Caco-2 (cell line): ENCODE measurements around the gene SLC35E4. TPM values are rescaled to one million over a fixed set of nuclear protein-coding genes. Genes with fewer than 3 reads are reported as not detected.

Experiments used
- BruUV-seq: library from RNA; stranded (reverse); fragments of 400-500 nt; replicated peaks from 2 replicates; lab custom pipeline; 2021; lab: Mats Ljungman, UMichigan
- CTCF ChIA-PET: fragments of 300-600 bp; sonication (Branson Sonifier 250); formaldehyde crosslinking; loops from one replicate; lab custom pipeline; 2022; ENCODE audit warnings: antibody characterized with exemption; lab: Charles Lee
- POLR2A ChIA-PET: fragments of 300-600 bp; sonication (Branson Sonifier 250); formaldehyde crosslinking; loops from one replicate; lab custom pipeline; 2022; ENCODE audit warnings: antibody characterized with exemption; lab: Charles Lee
- DNase-seq, 2 experiments: peaks; one replicate each; pipeline versions ENCODE4 v3.0.0 to v3.0.0-alpha.2; 2020 to 2022
- H3K27me3 ChIP-seq: replicated peaks from 2 replicates; pipeline ENCODE4 v1.6.0; 2011; ENCODE audit warnings: low read length; ENCODE audit not compliant: control insufficient read depth, insufficient read depth
- H3K36me3 ChIP-seq: 2 replicates; pipeline ENCODE4 v1.5.1; 2011; ENCODE audit warnings: low read length; ENCODE audit not compliant: control insufficient read depth, insufficient read depth
- H3K4me1 ChIP-seq: fragments of 250-450 bp; sonication (Bioruptor Pico); 2 replicates; pipeline ENCODE4 v1.5.1; 2020; ENCODE audit warnings: mild to moderate bottlenecking
- H3K4me3 ChIP-seq: 2 replicates; pipeline ENCODE4 v1.5.1; 2011; ENCODE audit warnings: low read depth, mild to moderate bottlenecking, control low read depth, low read length
- H3K9me3 ChIP-seq: fragments of 250-450 bp; sonication (Bioruptor Pico); 2 replicates; pipeline ENCODE4 v1.5.1; 2020; ENCODE audit warnings: mild to moderate bottlenecking, moderate library complexity
- H3K27ac Mint-ChIP-seq: one replicate; pipeline ENCODE4 v1.8.0; 2022; ENCODE audit warnings: mixed read lengths; ENCODE audit not compliant: unreplicated experiment
- H3K27me3 Mint-ChIP-seq: one replicate; pipeline ENCODE4 v1.8.0; 2022; ENCODE audit warnings: mixed read lengths; ENCODE audit not compliant: insufficient read depth, unreplicated experiment
- H3K36me3 Mint-ChIP-seq: one replicate; pipeline ENCODE4 v1.8.0; 2022; ENCODE audit warnings: mild to moderate bottlenecking, mixed read lengths; ENCODE audit not compliant: insufficient read depth, unreplicated experiment
- H3K4me1 Mint-ChIP-seq: one replicate; pipeline ENCODE4 v1.8.0; 2022; ENCODE audit warnings: low read depth, mixed read lengths; ENCODE audit not compliant: unreplicated experiment
- H3K4me3 Mint-ChIP-seq: one replicate; pipeline ENCODE4 v1.8.0; 2022; ENCODE audit warnings: mild to moderate bottlenecking, moderate library complexity, mixed read lengths; ENCODE audit not compliant: unreplicated experiment
- H3K9me3 Mint-ChIP-seq: one replicate; pipeline ENCODE4 v1.8.0; 2022; ENCODE audit warnings: mixed read lengths; ENCODE audit not compliant: unreplicated experiment
- intact Hi-C: fragments of 100-400 bp; cut with micrococcal nuclease; formaldehyde crosslinking; loops from one replicate; pipeline ENCODE4 v1.10.0; 2022; ENCODE audit not compliant: unreplicated experiment
- total RNA-seq: library from RNA; stranded (reverse); gene quantifications from 2 replicates; pipeline ENCODE4 v1.2.3, GENCODE V29; 2022
- TF ChIP-seq, protein P1 (sequence below), 2 experiments: fragments of 200-600 bp in 1 of 2; IDR thresholded peaks; 1 replicate in 1 of 2; 2 replicates in 1 of 2; pipeline versions ENCODE4 v1.5.1 to v1.8.0; 2011 to 2022; ENCODE audit warnings: antibody characterized with exemption in 1 of 2, control low read depth in 1 of 2, inconsistent platforms in 1 of 2, low read depth in 1 of 2, low read length in 1 of 2, mild to moderate bottlenecking in 1 of 2, moderate library complexity in 1 of 2; ENCODE audit not compliant: insufficient read depth in 1 of 2, severe bottlenecking in 1 of 2, unreplicated experiment in 1 of 2

SLC35E4 gene
- total RNA-seq, 1 experiment from 2014 or later = 0.27 TPM

DNA sequence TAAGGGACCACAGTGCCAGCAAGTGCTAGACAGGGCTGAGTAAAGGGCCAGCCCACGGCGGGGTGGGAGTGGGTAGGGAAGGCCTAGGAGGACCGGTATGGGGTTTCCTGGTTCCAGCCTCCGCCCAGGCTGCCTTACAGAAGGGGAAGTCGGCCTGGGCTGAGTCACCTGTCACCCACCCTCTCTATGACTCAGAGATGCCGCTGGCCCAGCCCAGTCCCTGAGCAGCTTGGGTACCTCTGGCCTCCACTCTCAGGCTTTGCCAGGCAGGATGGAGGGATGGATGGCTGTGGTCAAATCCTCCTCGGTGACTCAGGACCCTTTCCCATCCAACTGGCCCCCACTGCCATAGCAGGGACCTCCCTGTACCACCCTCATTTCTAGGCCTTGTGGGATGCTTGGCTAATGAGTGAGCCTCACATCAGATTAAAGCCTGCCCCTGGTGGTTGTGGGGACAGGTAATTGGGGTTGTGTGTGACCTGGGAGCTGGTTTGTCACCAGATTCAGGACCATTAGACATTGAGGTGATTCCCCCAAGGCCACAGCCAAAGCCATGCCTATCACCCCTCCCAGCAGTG, 13.9 kb downstream of the SLC35E4 start:
- BruUV-seq = no TSS peak

DNA sequence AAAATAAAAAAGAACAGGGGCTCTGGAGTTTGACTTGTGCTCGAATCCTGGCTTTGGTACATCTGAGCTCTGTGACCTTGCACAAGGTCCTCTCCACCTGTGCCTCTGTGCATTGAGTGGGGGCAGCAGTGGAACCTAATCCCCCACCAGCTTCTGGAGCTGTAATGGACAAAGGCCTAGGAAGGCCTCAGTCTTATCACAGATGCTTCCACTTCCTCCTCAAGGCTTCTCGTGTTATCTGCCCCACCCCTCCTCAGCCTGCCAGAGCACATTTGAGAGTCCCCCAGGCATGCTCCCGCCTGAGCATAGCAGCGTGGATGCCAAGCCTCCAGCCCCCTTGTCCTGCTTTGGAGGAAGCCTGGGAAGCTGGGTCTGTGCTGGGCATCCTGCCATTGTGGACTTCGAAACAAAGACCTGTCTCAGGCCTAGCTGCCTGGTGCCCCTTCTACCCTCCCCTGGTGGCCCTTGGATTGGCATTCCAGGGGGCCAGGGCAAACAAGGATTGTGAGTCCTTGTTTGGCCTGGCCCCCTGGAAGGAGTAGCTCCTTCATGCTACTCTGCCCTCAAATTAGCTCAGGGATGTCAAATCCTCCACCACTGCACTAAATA, 15.0 kb downstream of the SLC35E4 start:
- intact Hi-C loops = no loop called here
- DNase-seq = no peak
- ChIA-PET POLR2A (interaction anchor here (0.6 kb wide), 1 partner anchor 324 kb away, joined by 3 read pairs; the partner anchor contains the start of gene TBC1D10A), CTCF (interaction anchor here (0.6 to 1.0 kb wide), 2 partner anchors 17 to 104 kb away, joined by 3 read pairs; partner anchors contain the start of gene DUSP18)
- H3K4me1 ChIP-seq = no peaks in the 10 kb centered on the region
- Mint-ChIP-seq H3K9me3 (no peaks in the 10 kb centered on the region), H3K27me3 (no peaks in the 10 kb centered on the region), H3K4me1 (no peaks in the 10 kb centered on the region), H3K36me3 (no peaks in the 10 kb centered on the region), H3K27ac (no peak overlapping the region), H3K4me3 (no peak overlapping the region)
- no peak overlapping the region for H3K4me3 ChIP-seq
- H3K27me3 ChIP-seq = no peaks in the 10 kb centered on the region
- H3K36me3 ChIP-seq = no peaks in the 10 kb centered on the region
- no peaks in the 10 kb centered on the region for H3K9me3 ChIP-seq
- no TSS peak for BruUV-seq
- TF ChIP-seq, protein P1, sequence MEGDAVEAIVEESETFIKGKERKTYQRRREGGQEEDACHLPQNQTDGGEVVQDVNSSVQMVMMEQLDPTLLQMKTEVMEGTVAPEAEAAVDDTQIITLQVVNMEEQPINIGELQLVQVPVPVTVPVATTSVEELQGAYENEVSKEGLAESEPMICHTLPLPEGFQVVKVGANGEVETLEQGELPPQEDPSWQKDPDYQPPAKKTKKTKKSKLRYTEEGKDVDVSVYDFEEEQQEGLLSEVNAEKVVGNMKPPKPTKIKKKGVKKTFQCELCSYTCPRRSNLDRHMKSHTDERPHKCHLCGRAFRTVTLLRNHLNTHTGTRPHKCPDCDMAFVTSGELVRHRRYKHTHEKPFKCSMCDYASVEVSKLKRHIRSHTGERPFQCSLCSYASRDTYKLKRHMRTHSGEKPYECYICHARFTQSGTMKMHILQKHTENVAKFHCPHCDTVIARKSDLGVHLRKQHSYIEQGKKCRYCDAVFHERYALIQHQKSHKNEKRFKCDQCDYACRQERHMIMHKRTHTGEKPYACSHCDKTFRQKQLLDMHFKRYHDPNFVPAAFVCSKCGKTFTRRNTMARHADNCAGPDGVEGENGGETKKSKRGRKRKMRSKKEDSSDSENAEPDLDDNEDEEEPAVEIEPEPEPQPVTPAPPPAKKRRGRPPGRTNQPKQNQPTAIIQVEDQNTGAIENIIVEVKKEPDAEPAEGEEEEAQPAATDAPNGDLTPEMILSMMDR (IDR thresholded peaks at IDR 0.05; ENCODE audit: insufficient read depth in 1 of 2, low read depth in 1 of 2, low read length in 1 of 2, severe bottlenecking in 1 of 2, unreplicated experiment in 1 of 2) = no peak

More for the DNA sequence above, 13.9 kb downstream of the SLC35E4 start:
- ChIA-PET CTCF (no interaction called here), POLR2A (no interaction called here)
- no peak overlapping the region for H3K4me3 Mint-ChIP-seq
- Histone ChIP-seq H3K36me3 (no peaks in the 10 kb centered on the region), H3K4me1 (no peaks in the 10 kb centered on the region), H3K4me3 (no peak overlapping the region), H3K9me3 (no peaks in the 10 kb centered on the region), H3K27me3 (no peaks in the 10 kb centered on the region)
- no peak overlapping the region for H3K27ac Mint-ChIP-seq
- H3K27me3 Mint-ChIP-seq = no peaks in the 10 kb centered on the region
- DNase-seq = no peak
- intact Hi-C loops = no loop called here
- no peaks in the 10 kb centered on the region for H3K36me3 Mint-ChIP-seq
- H3K9me3 Mint-ChIP-seq = no peaks in the 10 kb centered on the region
- no peaks in the 10 kb centered on the region for H3K4me1 Mint-ChIP-seq
- TF ChIP-seq, protein P1 (IDR thresholded peaks at IDR 0.05; ENCODE audit: insufficient read depth in 1 of 2, low read depth in 1 of 2, low read length in 1 of 2, severe bottlenecking in 1 of 2, unreplicated experiment in 1 of 2) = no peak

DNA sequence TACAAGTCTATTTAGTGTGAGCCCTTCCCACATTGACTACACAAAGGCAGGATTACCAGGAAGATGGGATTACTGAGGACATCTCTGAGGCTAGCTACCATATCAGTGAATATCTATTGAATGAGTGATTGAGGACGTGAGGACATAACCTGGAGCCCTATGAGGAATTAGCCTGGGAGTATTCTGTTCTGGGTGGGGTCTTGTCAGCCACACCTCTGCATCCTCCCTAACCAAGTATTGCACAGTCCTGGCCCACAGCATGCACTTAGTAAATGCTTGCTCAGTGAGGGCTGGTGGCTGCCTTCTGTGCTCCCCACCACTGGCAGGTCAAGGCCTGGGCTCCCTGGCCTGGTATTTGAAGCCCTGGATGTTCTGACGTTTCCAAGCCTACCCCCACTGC, 17.3 kb downstream of the SLC35E4 start:
- no peak overlapping the region for H3K27ac Mint-ChIP-seq
- H3K27me3 ChIP-seq = no peaks in the 10 kb centered on the region
- DNase-seq = no peak
- POLR2A ChIA-PET = no interaction called here
- BruUV-seq = no TSS peak
- TF ChIP-seq, protein P1 (IDR thresholded peaks at IDR 0.05; ENCODE audit: insufficient read depth in 1 of 2, low read depth in 1 of 2, low read length in 1 of 2, severe bottlenecking in 1 of 2, unreplicated experiment in 1 of 2) = no peak
- H3K4me1 Mint-ChIP-seq = no peaks in the 10 kb centered on the region
- H3K9me3 ChIP-seq = no peaks in the 10 kb centered on the region
- intact Hi-C loops = no loop called here
- no peak overlapping the region for H3K4me3 Mint-ChIP-seq
- H3K4me1 ChIP-seq = no peaks in the 10 kb centered on the region
- no peaks in the 10 kb centered on the region for H3K27me3 Mint-ChIP-seq
- no peaks in the 10 kb centered on the region for H3K36me3 Mint-ChIP-seq
- no peaks in the 10 kb centered on the region for H3K36me3 ChIP-seq
- CTCF ChIA-PET = no interaction called here
- no peak overlapping the region for H3K4me3 ChIP-seq
- no peaks in the 10 kb centered on the region for H3K9me3 Mint-ChIP-seq
